ENCODE measurements around the gene MECP2. TPM values are rescaled to one million over a fixed set of nuclear protein-coding genes. Genes with fewer than 3 reads are reported as not detected.
"Not testable (repeated sequence)": the region's sequence is repeated elsewhere in the genome, so short reads cannot be mapped to it uniquely, and the experiment has no call there.

The MECP2 gene
- total RNA-seq, 1 experiment from 2014 or later = 33.0 TPM

DNA sequence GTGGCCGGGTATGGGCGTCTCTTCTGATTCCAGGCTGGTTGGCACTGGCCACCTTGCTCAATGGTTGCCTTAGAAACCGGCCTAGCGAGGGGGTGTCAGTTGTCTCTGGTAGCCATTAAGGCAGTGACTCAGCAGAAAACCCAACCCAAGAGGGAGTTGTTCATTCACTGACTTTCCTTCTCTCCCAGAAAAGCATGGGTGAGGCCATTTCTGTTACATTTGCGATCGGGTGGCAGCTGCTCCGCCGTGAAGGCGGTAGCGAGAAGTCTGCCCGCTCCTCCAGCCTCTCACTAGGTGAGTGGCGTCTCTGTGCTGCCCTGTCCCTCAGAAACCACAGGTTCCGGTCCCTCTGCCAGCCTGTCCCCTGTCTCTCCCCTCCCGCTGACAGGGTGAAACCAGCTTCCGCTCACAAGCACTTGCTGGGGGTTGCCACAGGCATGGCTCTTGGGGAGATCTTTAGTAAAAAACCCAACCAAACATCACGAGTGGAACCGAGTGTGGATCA lies 95.2 kb downstream of the MECP2 start:
- peak; percentile 94 for DNase-seq (ENCODE audit: extremely low read depth, low read depth)

GRCh38 chrX:154000051-154000450 lies 97.5 kb downstream of the MECP2 start:
- DNase-seq (ENCODE audit: extremely low read depth, low read depth) = no peak

DNA sequence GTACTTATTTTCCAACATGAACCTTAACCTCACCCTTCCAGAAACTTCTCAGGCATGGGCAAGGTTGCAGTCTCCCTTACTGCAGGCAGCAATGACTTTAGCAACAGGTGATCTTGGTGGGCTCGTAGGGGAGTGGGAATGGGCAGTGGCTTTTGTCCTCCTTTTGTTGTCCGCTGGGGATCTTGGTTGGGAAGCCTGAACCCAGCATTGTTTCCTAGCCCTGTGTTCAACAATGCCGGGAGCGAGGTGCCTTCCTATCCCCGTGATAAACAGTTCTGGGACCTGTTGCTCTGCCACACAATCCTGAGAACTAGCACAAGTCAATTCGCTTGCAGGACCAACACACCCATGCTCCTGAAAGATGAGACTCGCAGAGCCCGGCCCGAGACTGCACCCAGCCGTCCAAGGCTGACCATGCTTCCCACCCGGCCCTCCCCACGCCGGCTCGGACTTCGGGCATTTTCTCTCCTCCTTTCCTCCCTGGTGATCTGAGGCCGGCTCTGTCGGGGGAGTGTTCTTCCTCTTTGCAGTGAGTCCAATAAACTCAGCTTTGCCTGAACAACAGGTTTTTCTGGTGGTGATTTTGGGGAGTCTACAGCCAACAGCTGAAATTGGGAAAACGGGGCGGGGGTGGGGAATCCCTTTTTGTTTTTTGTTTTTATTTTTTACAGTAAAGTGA lies 98.0 kb downstream of the MECP2 start:
- DNase-seq (ENCODE audit: extremely low read depth, low read depth) = no peak

DNA sequence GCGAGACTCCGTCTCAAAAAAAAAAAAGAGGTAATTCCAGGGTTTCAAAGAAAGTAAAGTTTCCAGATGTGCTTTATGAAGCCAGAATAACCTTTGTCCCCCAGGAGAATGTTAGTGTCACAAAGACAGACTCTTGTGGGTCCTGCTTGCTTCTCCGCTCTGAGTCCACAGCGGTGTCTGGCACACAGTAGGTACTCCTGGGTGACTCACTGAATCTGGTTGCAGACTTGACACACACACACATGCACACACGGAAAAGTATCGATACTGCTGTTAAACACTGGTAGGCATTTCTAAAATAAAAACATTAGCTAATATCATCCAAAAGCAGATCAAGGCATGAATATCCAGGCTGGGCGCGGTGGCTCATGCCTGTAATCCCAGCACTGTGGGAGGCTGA lies 102.0 kb downstream of the MECP2 start:
- no peak for DNase-seq (ENCODE audit: extremely low read depth, low read depth)

- DNase-seq (ENCODE audit: extremely low read depth, low read depth) = not testable (repeated sequence)
Measured at GRCh38 chrX:153994398-153994797, 103.1 kb downstream of the MECP2 start.

- no peak for DNase-seq (ENCODE audit: extremely low read depth, low read depth)
Measured at GRCh38 chrX:153993978-153994377, 103.5 kb downstream of the MECP2 start.

DNA sequence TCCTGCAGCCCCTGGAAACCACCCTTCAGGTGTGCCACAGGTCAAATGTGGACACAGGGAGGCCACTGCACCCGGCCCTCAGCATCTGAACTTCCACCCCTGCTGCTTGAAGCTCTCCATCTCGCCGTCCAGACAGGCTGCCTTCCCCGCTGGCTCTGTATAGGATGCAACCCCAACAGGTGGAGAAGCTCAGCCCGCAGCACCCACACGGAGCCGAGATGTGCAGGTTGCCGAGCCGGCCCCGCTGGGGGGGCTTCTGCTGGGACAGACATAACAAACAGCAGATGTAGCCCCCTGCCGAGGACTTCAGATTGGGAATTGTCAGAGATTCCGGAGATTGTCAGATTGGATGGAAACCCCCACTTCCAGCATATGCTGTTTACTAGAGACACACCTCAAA lies 104.4 kb downstream of the MECP2 start:
- no peak for DNase-seq (ENCODE audit: extremely low read depth, low read depth)

GRCh38 chrX:153992180-153992579 lies 105.3 kb downstream of the MECP2 start:
- no peak for DNase-seq (ENCODE audit: extremely low read depth, low read depth)

GRCh38 chrX:153991013-153991580 lies 106.4 kb downstream of the MECP2 start:
- DNase-seq (ENCODE audit: extremely low read depth, low read depth) = no peak

DNA sequence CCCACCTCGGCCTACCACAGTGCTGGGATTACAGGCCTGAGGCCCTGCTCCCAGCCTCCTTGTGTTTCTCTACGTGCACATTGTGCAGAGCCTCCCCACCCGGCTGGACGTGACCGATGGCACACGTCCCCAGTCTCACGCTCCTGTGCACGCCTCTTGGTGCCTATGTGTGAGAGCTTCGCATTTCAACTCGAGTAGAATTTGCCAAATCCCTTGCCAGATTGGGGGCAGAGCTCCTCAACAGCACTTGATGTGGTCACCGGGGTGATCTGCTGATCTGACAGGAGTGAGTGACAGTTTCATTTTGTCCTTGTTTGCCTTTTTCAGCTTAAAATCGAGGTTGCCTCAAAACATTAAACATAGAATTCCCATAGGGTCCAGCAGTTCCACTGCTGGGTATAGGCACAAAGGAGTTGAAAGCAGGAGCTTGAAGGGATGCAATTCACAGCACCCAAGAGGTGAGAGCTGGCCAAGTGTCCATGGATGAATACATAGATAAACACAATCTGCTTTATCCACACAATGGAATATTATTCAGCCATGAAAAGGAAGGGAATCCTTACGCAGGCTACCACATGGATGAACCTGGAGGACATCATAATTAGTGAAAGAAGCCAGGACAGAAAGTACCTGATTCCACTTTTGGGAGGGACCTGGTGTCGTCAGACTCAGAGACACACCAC lies 107.4 kb downstream of the MECP2 start:
- DNase-seq (ENCODE audit: extremely low read depth, low read depth) = no peak

DNA sequence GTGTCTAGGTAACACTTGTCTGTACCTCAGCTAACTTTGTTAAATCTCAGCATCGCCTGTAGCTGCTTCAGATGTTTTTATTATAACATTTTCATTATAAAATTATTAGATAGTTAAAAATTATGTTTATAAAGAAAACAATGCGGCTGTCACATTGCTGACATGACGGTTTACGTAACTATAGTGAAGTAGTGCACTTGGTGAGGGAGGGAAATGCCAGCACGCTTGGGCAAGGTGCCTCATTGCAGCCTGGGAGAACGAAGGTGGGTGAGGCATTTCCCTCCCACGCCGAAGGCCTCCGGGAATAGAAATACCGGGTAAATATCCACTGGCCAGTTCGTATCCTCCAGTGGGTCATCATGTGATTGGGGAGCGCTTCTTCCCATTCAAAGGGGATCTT lies 109.0 kb downstream of the MECP2 start:
- DNase-seq (ENCODE audit: extremely low read depth, low read depth) = no peak

GRCh38 chrX:153984351-153985178 lies 113.0 kb downstream of the MECP2 start:
- no peak for DNase-seq (ENCODE audit: extremely low read depth, low read depth)

GRCh38 chrX:153983321-153983801 lies 114.2 kb downstream of the MECP2 start:
- no peak for DNase-seq (ENCODE audit: extremely low read depth, low read depth)

DNA sequence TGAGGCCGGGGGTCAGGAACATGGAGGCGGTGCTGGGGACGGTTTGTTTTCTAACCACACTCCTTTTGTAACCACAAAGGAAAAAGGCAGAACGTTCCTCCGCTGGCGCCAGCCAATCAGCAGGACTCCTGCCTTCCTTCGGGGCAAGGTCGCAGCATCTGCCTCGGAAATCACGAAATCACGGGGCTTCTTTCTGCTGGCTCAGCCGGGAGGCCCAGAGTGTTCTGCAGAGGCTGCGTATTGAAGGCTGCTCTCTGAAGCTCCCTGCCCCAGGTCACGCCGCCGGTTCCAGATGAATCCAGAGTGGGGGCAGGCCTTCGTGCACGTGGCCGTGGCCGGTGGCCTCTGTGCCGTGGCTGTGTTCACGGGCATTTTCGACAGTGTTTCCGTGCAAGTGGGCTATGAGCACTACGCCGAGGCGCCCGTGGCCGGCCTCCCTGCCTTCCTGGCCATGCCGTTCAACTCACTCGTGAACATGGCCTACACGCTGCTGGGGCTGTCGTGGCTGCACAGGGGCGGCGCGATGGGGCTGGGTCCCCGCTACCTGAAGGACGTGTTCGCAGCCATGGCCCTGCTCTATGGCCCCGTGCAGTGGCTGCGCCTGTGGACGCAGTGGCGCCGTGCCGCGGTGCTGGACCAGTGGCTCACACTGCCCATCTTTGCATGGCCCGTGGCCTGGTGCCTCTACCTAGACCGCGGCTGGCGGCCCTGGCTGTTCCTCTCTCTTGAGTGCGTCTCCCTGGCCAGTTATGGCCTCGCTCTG lies 115.6 kb downstream of the MECP2 start:
- no peak for DNase-seq (ENCODE audit: extremely low read depth, low read depth)

GRCh38 chrX:153981231-153981630 lies 116.3 kb downstream of the MECP2 start:
- DNase-seq (ENCODE audit: extremely low read depth, low read depth) = no peak

- DNase-seq (ENCODE audit: extremely low read depth, low read depth) = not testable (repeated sequence)
Measured at GRCh38 chrX:153980394-153980793, 117.1 kb downstream of the MECP2 start.

- DNase-seq (ENCODE audit: extremely low read depth, low read depth) = no peak
Measured at GRCh38 chrX:153974726-153975286, 122.7 kb downstream of the MECP2 start.

DNA sequence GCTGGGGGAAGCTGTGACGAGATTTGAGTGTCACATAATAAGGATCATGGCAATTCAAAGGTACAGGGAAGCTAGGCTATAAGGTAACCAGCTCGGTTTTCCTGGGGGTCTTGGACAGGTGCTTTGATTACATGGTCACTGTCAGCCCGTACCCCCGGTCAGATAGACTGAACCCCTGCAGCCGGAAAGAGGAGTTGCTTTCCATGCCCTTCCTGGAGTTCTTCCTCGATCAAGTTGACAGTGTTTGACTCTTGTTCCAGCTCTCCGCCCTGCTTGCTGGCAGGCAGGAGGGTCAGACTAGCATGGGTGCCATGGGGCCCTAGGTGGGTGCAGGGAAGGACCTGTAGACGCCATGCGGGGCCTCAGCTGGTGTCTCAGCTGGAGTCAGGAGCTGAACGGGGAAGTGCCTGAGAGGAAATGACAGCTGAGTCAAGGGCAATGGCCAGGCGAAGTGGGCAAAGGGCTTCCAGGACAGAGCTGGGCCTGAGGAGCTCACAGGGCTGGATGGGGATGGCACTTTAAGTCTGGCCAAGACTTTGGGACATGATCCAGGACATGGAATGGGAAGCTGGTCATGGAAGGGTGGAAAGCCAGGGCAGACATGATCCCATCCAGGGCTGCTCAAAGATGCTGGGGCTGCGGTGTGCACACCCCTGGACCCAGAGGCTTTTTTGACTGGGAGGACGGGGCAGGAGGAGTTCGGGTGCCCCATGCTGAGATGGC lies 123.4 kb downstream of the MECP2 start:
- no peak for DNase-seq (ENCODE audit: extremely low read depth, low read depth)
